GM21381 (cell line): ENCODE results near the gene CALHM2.

Source experiments
- ATAC-seq: cut with Tn5 transposase; IDR thresholded peaks from one replicate; pipeline ENCODE4 v1.9.1; 2021; ENCODE audit warnings: mild to moderate bottlenecking, moderate library complexity; ENCODE audit not compliant: unreplicated experiment

CALHM2 gene

GRCh38 chr10:103451091-103451813 lies 918 bp downstream of the CALHM2 start:
- no peak for ATAC-seq

- no peak for ATAC-seq
Observed at GRCh38 chr10:103450201-103450695, 1.9 kb downstream of the CALHM2 start.

GRCh38 chr10:103449208-103450144 lies 2.7 kb downstream of the CALHM2 start:
- no peak for ATAC-seq

- ATAC-seq: no peak
Observed at GRCh38 chr10:103448746-103449145, 3.4 kb downstream of the CALHM2 start.

- no peak for ATAC-seq
Observed at GRCh38 chr10:103447187-103447586, 5.0 kb downstream of the CALHM2 start.

GRCh38 chr10:103445767-103446567 lies 6.2 kb downstream of the CALHM2 start:
- no peak for ATAC-seq

- no peak for ATAC-seq
Observed at GRCh38 chr10:103445366-103445765, 6.8 kb downstream of the CALHM2 start.

GRCh38 chr10:103444478-103444877 lies 7.7 kb downstream of the CALHM2 start:
- no peak for ATAC-seq

GRCh38 chr10:103443475-103444185 lies 8.5 kb downstream of the CALHM2 start:
- ATAC-seq: no peak

- no peak for ATAC-seq
Observed at GRCh38 chr10:103442031-103442461, 10.1 kb downstream of the CALHM2 start.

GRCh38 chr10:103441611-103442010 lies 10.6 kb downstream of the CALHM2 start:
- ATAC-seq: no peak

- no peak for ATAC-seq
Observed at GRCh38 chr10:103441206-103441605, 11.0 kb downstream of the CALHM2 start.

- no peak for ATAC-seq
Observed at GRCh38 chr10:103440416-103440815, 11.8 kb downstream of the CALHM2 start.

- no peak for ATAC-seq
Observed at GRCh38 chr10:103439776-103440175, 12.4 kb downstream of the CALHM2 start.

GRCh38 chr10:103433858-103434257 lies 18.3 kb downstream of the CALHM2 start:
- no peak for ATAC-seq

- ATAC-seq: no peak
Observed at GRCh38 chr10:103431902-103432301, 20.3 kb downstream of the CALHM2 start.

GRCh38 chr10:103429647-103430046 lies 22.5 kb downstream of the CALHM2 start:
- no peak for ATAC-seq

- no peak for ATAC-seq
Observed at GRCh38 chr10:103428989-103429643, 23.1 kb downstream of the CALHM2 start.

- ATAC-seq: no peak
Observed at GRCh38 chr10:103427866-103428265, 24.3 kb downstream of the CALHM2 start.

- ATAC-seq: no peak
Observed at GRCh38 chr10:103423748-103424147, 28.4 kb downstream of the CALHM2 start.
